ENCODE results near the gene PGAM4.

- TF ChIP-seq MAX (IDR thresholded peaks at IDR 0.05) = no peak
- TF ChIP-seq YY1 (IDR thresholded peaks at IDR 0.05; ENCODE audit: low read depth) = no peak
- TF ChIP-seq, protein P1, sequence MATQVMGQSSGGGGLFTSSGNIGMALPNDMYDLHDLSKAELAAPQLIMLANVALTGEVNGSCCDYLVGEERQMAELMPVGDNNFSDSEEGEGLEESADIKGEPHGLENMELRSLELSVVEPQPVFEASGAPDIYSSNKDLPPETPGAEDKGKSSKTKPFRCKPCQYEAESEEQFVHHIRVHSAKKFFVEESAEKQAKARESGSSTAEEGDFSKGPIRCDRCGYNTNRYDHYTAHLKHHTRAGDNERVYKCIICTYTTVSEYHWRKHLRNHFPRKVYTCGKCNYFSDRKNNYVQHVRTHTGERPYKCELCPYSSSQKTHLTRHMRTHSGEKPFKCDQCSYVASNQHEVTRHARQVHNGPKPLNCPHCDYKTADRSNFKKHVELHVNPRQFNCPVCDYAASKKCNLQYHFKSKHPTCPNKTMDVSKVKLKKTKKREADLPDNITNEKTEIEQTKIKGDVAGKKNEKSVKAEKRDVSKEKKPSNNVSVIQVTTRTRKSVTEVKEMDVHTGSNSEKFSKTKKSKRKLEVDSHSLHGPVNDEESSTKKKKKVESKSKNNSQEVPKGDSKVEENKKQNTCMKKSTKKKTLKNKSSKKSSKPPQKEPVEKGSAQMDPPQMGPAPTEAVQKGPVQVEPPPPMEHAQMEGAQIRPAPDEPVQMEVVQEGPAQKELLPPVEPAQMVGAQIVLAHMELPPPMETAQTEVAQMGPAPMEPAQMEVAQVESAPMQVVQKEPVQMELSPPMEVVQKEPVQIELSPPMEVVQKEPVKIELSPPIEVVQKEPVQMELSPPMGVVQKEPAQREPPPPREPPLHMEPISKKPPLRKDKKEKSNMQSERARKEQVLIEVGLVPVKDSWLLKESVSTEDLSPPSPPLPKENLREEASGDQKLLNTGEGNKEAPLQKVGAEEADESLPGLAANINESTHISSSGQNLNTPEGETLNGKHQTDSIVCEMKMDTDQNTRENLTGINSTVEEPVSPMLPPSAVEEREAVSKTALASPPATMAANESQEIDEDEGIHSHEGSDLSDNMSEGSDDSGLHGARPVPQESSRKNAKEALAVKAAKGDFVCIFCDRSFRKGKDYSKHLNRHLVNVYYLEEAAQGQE (IDR thresholded peaks at IDR 0.05; ENCODE audit: low read depth) = no peak
- no peak for TF ChIP-seq EP300 (IDR thresholded peaks at IDR 0.05; ENCODE audit: borderline replicate concordance)
- TF ChIP-seq CREB1 (IDR thresholded peaks at IDR 0.05; ENCODE audit: low read depth) = no peak
- TF ChIP-seq USF1 (IDR thresholded peaks at IDR 0.05) = no peak
- no peak for TF ChIP-seq RAD21 (IDR thresholded peaks at IDR 0.05; ENCODE audit: low read depth)
- TF ChIP-seq TAF1 (IDR thresholded peaks at IDR 0.05; ENCODE audit: low read depth) = no peak
- TF ChIP-seq CEBPB (IDR thresholded peaks at IDR 0.05) = no peak
- no peak for TF ChIP-seq TEAD4 (IDR thresholded peaks at IDR 0.05)
- TF ChIP-seq EGR1 (IDR thresholded peaks at IDR 0.05) = no peak
- no peak for TF ChIP-seq FOXM1 (IDR thresholded peaks at IDR 0.05; ENCODE audit: borderline replicate concordance, low read depth)
Observed at GRCh38 chrX:77977518-77977917, 8.1 kb upstream of the PGAM4 start.

Data from Ishikawa (cell line).